ENCODE results near the gene FAM170A. TPM values are rescaled to one million over a fixed set of nuclear protein-coding genes. Genes with fewer than 3 reads are reported as not detected.

FAM170A gene
- total RNA-seq = not detected

DNA sequence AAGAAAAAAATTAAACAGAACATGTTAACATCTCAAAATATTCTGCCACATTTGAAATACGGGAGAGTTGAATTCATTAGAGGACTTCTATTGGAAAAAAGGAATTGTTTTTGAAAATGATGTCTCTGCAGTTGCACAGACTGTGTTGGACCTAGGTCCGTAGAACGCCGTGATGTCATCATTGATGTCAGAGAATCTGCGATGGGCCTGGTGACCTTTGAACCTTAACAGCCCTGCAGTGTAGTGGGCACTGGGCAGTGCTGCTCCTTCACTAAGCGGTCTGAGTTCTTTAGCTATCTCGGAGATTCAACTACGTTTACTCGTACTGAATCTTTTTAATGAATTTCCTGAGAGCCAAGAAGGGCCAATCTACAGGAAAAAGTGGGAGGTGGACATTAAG, at the start of gene FAM170A:
TSS of gene FAM170A (plus strand) at position 220 of the 400 bp plus-strand sequence. CDS start 211 bp downstream, outside the sequence.
- Histone ChIP-seq H3K4me3 (no peak within 1 kb of the TSS), H3K27me3 (no peaks in the 10 kb centered on the region), H3K9ac (ENCODE audit: low read depth in 2 of 2, low read length in 2 of 2) (no peak within 1 kb of the TSS), H3K4me1 (no peaks in the 10 kb centered on the region), H3K36me3 (no peaks in the 10 kb centered on the region), H3K9me3 (no peaks in the 10 kb centered on the region), H3K27ac (no peak within 1 kb of the TSS)
- intact Hi-C loops (cut with DNase I) = no loop called here
- TF ChIP-seq, protein P1, sequence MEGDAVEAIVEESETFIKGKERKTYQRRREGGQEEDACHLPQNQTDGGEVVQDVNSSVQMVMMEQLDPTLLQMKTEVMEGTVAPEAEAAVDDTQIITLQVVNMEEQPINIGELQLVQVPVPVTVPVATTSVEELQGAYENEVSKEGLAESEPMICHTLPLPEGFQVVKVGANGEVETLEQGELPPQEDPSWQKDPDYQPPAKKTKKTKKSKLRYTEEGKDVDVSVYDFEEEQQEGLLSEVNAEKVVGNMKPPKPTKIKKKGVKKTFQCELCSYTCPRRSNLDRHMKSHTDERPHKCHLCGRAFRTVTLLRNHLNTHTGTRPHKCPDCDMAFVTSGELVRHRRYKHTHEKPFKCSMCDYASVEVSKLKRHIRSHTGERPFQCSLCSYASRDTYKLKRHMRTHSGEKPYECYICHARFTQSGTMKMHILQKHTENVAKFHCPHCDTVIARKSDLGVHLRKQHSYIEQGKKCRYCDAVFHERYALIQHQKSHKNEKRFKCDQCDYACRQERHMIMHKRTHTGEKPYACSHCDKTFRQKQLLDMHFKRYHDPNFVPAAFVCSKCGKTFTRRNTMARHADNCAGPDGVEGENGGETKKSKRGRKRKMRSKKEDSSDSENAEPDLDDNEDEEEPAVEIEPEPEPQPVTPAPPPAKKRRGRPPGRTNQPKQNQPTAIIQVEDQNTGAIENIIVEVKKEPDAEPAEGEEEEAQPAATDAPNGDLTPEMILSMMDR (IDR thresholded peaks at IDR 0.05) = no peak
- no peak for DNase-seq

- no peak overlapping the region for H3K4me3 ChIP-seq
- no peaks in the 10 kb centered on the region for H3K9me3 ChIP-seq
- intact Hi-C loops (cut with DNase I) = no loop called here
- no peaks in the 10 kb centered on the region for H3K4me1 ChIP-seq
- TF ChIP-seq, protein P1 (IDR thresholded peaks at IDR 0.05) = no peak
- H3K27me3 ChIP-seq = no peaks in the 10 kb centered on the region
- DNase-seq = no peak
- no peak overlapping the region for H3K27ac ChIP-seq
- no peak overlapping the region for H3K9ac ChIP-seq (ENCODE audit: low read depth in 2 of 2, low read length in 2 of 2)
- H3K36me3 ChIP-seq = no peaks in the 10 kb centered on the region
Observed at GRCh38 chr5:119582987-119583386, 46.4 kb upstream of the FAM170A start.

DNA sequence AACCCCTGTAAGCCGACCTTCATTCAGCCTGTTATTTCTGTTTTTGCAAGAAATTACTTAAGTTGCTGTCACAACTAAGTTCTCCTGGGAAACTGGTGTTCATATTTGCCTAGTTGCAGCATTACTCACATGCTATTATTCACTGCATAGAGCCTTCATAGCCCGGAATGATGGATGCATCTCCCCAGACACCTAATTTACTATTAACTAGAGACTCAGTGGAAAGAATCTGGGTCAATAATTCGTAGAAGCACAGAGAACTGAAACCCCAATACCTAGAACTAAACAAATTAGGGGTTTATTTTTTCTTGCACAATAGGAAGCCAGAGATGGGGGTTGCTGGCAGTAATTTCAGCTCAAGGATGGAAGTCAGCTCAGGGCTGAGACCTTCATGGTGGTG, 45.7 kb upstream of the FAM170A start:
- H3K9me3 ChIP-seq = no peaks in the 10 kb centered on the region
- no peak overlapping the region for H3K27ac ChIP-seq
- H3K27me3 ChIP-seq = no peaks in the 10 kb centered on the region
- TF ChIP-seq, protein P1 (IDR thresholded peaks at IDR 0.05) = no peak
- no peak overlapping the region for H3K9ac ChIP-seq (ENCODE audit: low read depth in 2 of 2, low read length in 2 of 2)
- no peaks in the 10 kb centered on the region for H3K36me3 ChIP-seq
- DNase-seq = no peak
- no peaks in the 10 kb centered on the region for H3K4me1 ChIP-seq
- no peak overlapping the region for H3K4me3 ChIP-seq
- intact Hi-C loops (cut with DNase I) = no loop called here

DNA sequence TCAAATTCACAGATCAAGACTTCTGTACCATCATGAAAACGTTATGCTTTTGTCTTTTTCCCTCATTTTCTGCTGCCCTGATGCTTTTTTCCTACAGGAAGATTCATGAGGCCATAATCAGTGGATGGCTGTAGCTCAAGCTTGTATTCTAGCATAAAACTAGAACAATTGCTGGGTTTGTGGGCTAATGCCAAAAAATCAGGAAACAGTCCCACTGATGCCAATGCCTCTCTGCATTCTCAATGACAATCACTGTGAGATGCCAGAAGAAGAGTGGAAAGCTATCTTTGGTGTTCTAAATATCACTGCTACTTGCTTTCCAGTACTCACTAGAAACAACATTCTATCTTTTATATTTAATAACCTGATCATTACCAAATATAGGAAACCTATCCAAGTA, 33.3 kb upstream of the FAM170A start:
- no peaks in the 10 kb centered on the region for H3K4me1 ChIP-seq
- no peak for DNase-seq
- H3K4me3 ChIP-seq = no peak overlapping the region
- no peaks in the 10 kb centered on the region for H3K9me3 ChIP-seq
- no peaks in the 10 kb centered on the region for H3K36me3 ChIP-seq
- H3K27ac ChIP-seq = no peak overlapping the region
- no peak overlapping the region for H3K9ac ChIP-seq (ENCODE audit: low read depth in 2 of 2, low read length in 2 of 2)
- intact Hi-C loops (cut with DNase I) = no loop called here
- TF ChIP-seq, protein P1 (IDR thresholded peaks at IDR 0.05) = no peak
- no peaks in the 10 kb centered on the region for H3K27me3 ChIP-seq

DNA sequence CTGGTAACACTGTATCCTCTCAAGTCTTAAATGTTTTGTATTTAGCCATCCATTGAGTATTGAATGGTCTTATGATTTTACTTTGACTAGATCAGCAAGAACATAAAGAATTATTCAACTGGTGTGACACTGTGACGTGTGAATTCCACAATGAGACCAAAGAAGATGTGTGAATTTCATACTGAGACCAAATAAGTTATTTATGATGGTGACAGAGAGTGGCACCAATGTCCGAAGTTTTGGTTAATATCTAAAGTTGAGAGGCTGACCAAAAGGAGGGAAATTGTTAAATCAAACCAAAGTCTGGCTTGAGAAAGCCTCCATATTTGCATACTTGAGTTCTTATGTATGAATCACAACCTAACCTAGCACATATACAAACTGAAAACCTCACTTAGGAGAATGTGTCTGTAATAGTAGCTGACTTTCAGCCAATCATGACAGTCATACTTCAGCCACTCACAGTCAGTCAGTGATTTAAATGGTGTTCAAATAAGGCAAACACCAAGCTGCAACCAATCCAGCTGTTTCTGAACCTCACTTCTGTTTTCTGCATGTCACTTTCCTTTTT, 31.5 kb upstream of the FAM170A start:
- Histone ChIP-seq H3K9ac (ENCODE audit: low read depth in 2 of 2, low read length in 2 of 2) (no peak overlapping the region), H3K27ac (no peak overlapping the region), H3K27me3 (no peaks in the 10 kb centered on the region), H3K4me3 (no peak overlapping the region), H3K9me3 (no peaks in the 10 kb centered on the region), H3K36me3 (no peaks in the 10 kb centered on the region), H3K4me1 (no peaks in the 10 kb centered on the region)
- no peak for DNase-seq
- intact Hi-C loops (cut with DNase I) = no loop called here
- TF ChIP-seq, protein P1 (IDR thresholded peaks at IDR 0.05) = no peak
